ENCODE measurements around the gene WFDC2. TPM values are rescaled to one million over a fixed set of nuclear protein-coding genes. Genes with fewer than 3 reads are reported as not detected.

Gene WFDC2
- total RNA-seq, 2 experiments from 2014 or later: 1.3 TPM

GRCh38 chr20:45448270-45448669 is 21.3 kb upstream of the WFDC2 start:
- intact Hi-C loops (cut with micrococcal nuclease): loop anchor here (2.0 kb wide), 1 partner anchor 73 kb away; no protein-coding TSS in a partner anchor
- no peak overlapping the region for H3K4me3 Mint-ChIP-seq
- ChIA-PET CTCF (interaction anchor here (1.9 to 9.0 kb wide), 4 partner anchors 10 to 155 kb away, joined by 6 to 163 read pairs (median 59); partner anchors contain the start of gene SYS1), POLR2A (no interaction called here)
- TF ChIP-seq CTCF (IDR thresholded peaks at IDR 0.05): no peak
- H3K4me1 Mint-ChIP-seq (ENCODE audit: low read depth): peaks cover 16% of the 10 kb centered on the region
- ATAC-seq (no peak), DNase-seq (no peak)
- H3K27me3 Mint-ChIP-seq: peaks cover 6% of the 10 kb centered on the region
- H3K9me3 Mint-ChIP-seq: no peaks in the 10 kb centered on the region
- peaks cover 2% of the 10 kb centered on the region for H3K36me3 Mint-ChIP-seq (ENCODE audit: low read depth)
- no peak overlapping the region for H3K27ac Mint-ChIP-seq

DNA sequence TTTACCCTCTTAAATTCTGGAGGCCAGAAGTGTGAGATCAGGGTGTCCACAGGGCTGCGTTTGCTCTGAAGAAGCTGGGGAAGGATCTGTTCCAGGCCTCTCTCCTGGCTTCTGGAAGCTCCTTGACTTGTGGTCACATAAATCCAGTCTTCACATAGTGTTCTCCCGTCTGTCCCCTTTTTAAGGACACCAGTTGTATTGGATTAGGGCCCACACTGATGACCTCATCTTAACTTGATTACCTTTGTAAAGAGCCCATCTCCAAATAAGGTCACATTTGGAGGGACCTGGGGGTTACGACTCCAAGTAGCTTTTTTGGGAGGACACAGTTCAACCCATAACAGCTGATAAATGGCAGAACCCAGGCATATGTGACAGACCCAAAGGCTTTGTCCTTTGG is 20.0 kb upstream of the WFDC2 start:
- DNase-seq (no peak), ATAC-seq (no peak)
- no peak overlapping the region for H3K4me3 Mint-ChIP-seq
- no peak for TF ChIP-seq CTCF (IDR thresholded peaks at IDR 0.05)
- intact Hi-C loops (cut with micrococcal nuclease): loop anchor here (2.0 kb wide), 1 partner anchor 75 kb away; no protein-coding TSS in a partner anchor
- POLR2A ChIA-PET: interaction anchor here (0.5 to 1.2 kb wide), 3 partner anchors 10 to 87 kb away, joined by 3 to 4 read pairs (median 3); partner anchors contain the start of gene SYS1
- no peaks in the 10 kb centered on the region for H3K9me3 Mint-ChIP-seq
- H3K36me3 Mint-ChIP-seq (ENCODE audit: low read depth): peaks cover 2% of the 10 kb centered on the region
- CTCF ChIA-PET: interaction anchor here (0.7 to 9.0 kb wide), 34 partner anchors 12 to 350 kb away, joined by 3 to 163 read pairs (median 5); partner anchors contain the start of genes DBNDD2, PIGT, SYS1 and TP53TG5
- no peak overlapping the region for H3K27ac Mint-ChIP-seq
- peaks cover 5% of the 10 kb centered on the region for H3K27me3 Mint-ChIP-seq
- H3K4me1 Mint-ChIP-seq (ENCODE audit: low read depth): peaks cover 5% of the 10 kb centered on the region

DNA sequence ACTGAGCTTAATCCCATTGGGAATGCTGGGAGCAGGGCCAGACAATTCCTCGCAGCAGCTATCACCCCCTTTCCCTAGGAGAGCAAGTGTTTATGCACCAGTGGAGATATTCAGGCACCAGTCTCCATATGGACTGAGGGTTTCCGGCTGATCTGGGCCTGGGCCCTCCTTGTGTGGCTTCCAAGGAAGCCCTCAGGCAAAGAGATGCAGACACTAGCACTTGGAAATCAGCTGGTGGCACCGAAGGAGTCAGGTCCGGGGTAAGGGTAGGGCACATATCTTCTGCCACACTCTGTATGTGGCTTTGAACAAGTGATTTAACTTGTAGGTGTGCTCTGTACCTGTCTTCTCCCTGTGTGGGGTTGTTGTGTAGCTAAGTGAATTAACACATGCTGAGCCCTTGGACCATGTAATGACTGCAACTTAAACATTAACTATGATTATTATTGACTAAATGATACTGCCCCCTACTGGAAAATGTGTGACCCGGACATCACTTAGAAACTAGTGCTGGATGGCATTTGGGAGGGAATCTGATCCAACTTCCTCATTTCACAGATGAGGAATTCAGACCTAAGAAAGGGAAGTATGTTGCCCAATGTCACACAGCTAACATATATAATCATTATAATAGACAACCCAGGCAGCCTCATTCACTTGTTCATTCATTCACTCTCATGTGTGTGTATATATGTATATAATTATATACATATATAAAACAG is 19.3 kb upstream of the WFDC2 start:
- DNase-seq: peak; percentile 28
- peak; percentile 66 for ATAC-seq
- TF ChIP-seq CTCF (IDR thresholded peaks at IDR 0.05): peak; percentile 79
- POLR2A ChIA-PET: interaction anchor here (0.7 to 1.2 kb wide), 2 partner anchors 10 to 87 kb away, joined by 3 to 4 read pairs; partner anchors contain the start of gene SYS1
- no peak overlapping the region for H3K27ac Mint-ChIP-seq
- H3K27me3 Mint-ChIP-seq: peaks cover 2% of the 10 kb centered on the region
- CTCF ChIA-PET: interaction anchor here (0.5 to 9.0 kb wide), 41 partner anchors 11 to 349 kb away, joined by 3 to 163 read pairs (median 5); partner anchors contain the start of genes DBNDD2, PIGT, SDC4 and SYS1
- intact Hi-C loops (cut with micrococcal nuclease): no loop called here
- peaks cover 2% of the 10 kb centered on the region for H3K36me3 Mint-ChIP-seq (ENCODE audit: low read depth)
- H3K4me3 Mint-ChIP-seq: no peak overlapping the region
- H3K9me3 Mint-ChIP-seq: no peaks in the 10 kb centered on the region
- H3K4me1 Mint-ChIP-seq (ENCODE audit: low read depth): peaks cover 2% of the 10 kb centered on the region

DNA sequence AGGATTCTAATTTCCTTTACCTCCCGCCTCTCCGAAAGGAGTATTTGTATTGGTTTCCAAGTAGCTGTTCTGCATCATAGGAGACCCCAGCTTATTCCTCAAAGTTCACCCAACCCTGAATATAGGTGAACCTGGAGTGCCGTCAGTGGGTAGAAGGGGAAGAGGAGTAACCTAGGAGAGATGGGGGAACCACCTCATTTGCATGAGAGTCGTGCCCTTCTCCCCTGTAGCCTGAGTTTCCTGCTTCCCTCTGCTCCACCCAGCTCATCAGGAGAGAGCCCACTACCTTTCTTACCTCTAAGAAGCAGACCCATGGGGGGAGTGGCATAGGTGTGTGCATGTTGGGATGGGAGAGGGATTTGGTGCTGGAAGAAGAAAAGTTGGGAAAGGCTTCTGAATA is 17.3 kb upstream of the WFDC2 start:
- ChIA-PET POLR2A (no interaction called here), CTCF (interaction anchor here (0.6 to 9.0 kb wide), 10 partner anchors 9 to 319 kb away, joined by 3 to 163 read pairs (median 10); partner anchors contain the start of gene SYS1)
- peaks cover 2% of the 10 kb centered on the region for H3K36me3 Mint-ChIP-seq (ENCODE audit: low read depth)
- H3K27me3 Mint-ChIP-seq: no peaks in the 10 kb centered on the region
- H3K4me1 Mint-ChIP-seq (ENCODE audit: low read depth): peaks cover 2% of the 10 kb centered on the region
- no peak for TF ChIP-seq CTCF (IDR thresholded peaks at IDR 0.05)
- intact Hi-C loops (cut with micrococcal nuclease): no loop called here
- H3K27ac Mint-ChIP-seq: no peak overlapping the region
- no peak for DNase-seq
- no peaks in the 10 kb centered on the region for H3K9me3 Mint-ChIP-seq
- H3K4me3 Mint-ChIP-seq: no peak overlapping the region
- ATAC-seq: no peak

Measured in activated CD8-positive, alpha-beta T cell treated with anti-CD3 and anti-CD28 coated beads for 36 hours (primary cell).